ENCODE data around the gene HS3ST3B1. TPM values are rescaled to one million over a fixed set of nuclear protein-coding genes. Genes with fewer than 3 reads are reported as not detected.

Gene HS3ST3B1
- total and polyA plus RNA-seq, 2 experiments from 2014 or later, result 8.1 to 17.7 TPM

DNA sequence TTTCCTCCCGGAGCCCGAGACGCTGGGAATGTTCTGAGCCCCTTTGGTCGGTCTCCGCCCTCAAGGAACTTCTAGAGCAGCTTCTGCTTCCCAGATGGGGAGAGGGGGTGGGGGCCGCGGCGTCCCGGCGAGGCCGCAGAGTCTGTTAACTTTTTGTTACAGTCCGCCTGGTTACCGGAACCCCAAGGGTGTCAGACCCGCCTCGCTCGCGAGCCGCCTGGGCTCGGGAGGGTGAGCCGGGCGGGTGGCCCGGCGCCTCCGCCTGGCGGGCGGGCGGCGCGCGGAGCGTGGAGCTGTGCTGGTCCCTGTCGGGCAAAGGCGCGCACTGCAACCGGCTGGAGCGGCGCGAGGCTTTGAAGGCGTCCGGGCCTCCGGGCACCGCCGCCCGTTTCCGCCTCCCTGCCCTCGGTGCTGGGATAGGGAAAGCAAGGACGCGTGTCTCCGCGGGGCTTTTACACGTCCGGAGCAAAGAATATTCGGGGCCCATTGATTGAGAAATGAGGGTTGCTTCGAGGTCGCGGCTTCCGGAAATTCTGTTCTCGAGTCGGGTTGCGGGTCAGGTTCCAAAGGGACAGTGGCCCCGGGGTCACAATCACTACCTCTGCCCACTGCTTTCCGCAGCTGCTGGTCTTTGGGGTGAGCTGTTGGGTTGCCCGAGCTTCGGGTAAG, 1.7 kb downstream of the HS3ST3B1 start:
- peaks cover 67% of the 10 kb centered on the region for H3K27me3 Mint-ChIP-seq (ENCODE audit: insufficient read depth, low read depth, poor library complexity)
- Histone ChIP-seq H3K79me2 (replicated peaks; ENCODE audit: insufficient read depth) (peaks cover 56% of the 10 kb centered on the region), H3K27ac (ENCODE audit: low read depth) (no peak overlapping the region)

DNA sequence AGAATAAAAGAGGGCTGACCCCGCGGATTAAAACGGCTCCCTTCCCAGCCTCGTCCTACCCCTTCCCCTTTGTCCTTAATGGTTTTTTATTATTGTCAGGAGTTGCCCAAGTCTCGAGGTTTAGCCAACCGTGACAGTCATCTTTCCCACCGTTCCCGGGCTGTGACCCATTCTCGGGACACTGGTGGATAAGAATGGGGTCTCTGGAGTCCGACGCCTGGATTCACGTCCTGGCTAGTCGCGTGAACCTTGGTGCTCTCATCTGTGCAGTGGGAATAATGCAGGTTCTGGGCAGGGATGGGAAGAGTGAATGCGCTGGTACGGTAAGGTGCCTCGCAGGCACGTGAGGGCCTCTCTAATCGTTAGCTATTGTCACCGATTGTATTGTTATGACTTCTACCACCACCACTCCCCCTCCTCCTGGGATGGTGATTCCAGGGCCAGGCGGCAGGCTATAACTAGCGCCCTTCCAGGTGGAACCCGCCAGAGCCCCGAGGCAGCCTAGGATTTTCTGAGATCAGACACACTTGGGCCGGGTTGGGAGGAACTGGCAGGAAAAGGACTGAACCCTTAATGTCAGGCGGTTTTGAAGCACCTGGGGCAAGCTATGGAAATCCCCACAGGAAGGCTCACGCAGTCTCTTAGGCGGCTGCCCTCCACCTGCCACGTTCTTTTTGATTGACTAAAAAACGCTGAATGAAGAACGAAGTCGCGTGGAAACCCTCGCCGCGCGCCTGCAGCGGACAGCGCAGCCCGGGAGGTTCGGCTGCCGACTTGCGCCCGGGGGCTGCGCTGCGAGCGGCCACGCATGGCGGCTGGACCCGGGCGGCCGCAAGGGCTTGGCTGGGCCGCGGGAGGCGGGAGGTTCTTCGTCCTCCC, 2.7 kb downstream of the HS3ST3B1 start:
- Histone ChIP-seq H3K27me3 (ENCODE audit: insufficient read depth) (peaks cover 73% of the 10 kb centered on the region), H3K36me3 (ENCODE audit: insufficient read depth) (no peaks in the 10 kb centered on the region), H3K79me2 (replicated peaks; ENCODE audit: insufficient read depth) (peaks cover 66% of the 10 kb centered on the region), H3K27ac (ENCODE audit: low read depth) (no peak overlapping the region), H3K9me2 (ENCODE audit: insufficient read depth) (no peaks in the 10 kb centered on the region), H3F3A (replicated peaks; ENCODE audit: low read depth) (peaks cover 7% of the 10 kb centered on the region), H3K4me3 (peak overlapping the region; percentile 81), H3K4me2 (peak overlapping the region; percentile 92), H3K4me1 (ENCODE audit: insufficient read depth) (peaks cover 66% of the 10 kb centered on the region), H2AFZ (no peak overlapping the region), H4K20me1 (replicated peaks; ENCODE audit: insufficient read depth) (peaks cover 16% of the 10 kb centered on the region; the same call in 1 of the 2 replicates)
- Mint-ChIP-seq H3K9me3 (peaks cover 4% of the 10 kb centered on the region; the same call in 1 of the 3 replicates), H3K36me3 (ENCODE audit: low read depth) (no peaks in the 10 kb centered on the region), H3K27me3 (ENCODE audit: insufficient read depth, low read depth, poor library complexity) (peaks cover 57% of the 10 kb centered on the region), H3K4me3 (peak overlapping the region; percentile 84), H3K27ac (no peak overlapping the region), H3K4me1 (peaks cover 63% of the 10 kb centered on the region)
- ATAC-seq (peak; percentile 1; the same call in 2 of the 3 replicates), DNase-seq (ENCODE audit: low spot score) (peak; percentile 76)
- TF ChIP-seq JUNB (IDR thresholded peaks at IDR 0.05; ENCODE audit: unreplicated experiment) (no peak), ZNF331 (CRISPR knock-in tag; IDR thresholded peaks at IDR 0.05; ENCODE audit: low read depth) (no peak), CREB1 (CRISPR knock-in tag; IDR thresholded peaks at IDR 0.05; ENCODE audit: low read depth) (no peak), EZH2phosphoT487 (IDR thresholded peaks at IDR 0.05; ENCODE audit: unreplicated experiment) (no peak), POLR2AphosphoS5 (IDR thresholded peaks at IDR 0.05; ENCODE audit: low read depth) (no peak), NANOG (IDR thresholded peaks at IDR 0.05; ENCODE audit: borderline replicate concordance) (no peak)
- TF ChIP-seq, protein P1, sequence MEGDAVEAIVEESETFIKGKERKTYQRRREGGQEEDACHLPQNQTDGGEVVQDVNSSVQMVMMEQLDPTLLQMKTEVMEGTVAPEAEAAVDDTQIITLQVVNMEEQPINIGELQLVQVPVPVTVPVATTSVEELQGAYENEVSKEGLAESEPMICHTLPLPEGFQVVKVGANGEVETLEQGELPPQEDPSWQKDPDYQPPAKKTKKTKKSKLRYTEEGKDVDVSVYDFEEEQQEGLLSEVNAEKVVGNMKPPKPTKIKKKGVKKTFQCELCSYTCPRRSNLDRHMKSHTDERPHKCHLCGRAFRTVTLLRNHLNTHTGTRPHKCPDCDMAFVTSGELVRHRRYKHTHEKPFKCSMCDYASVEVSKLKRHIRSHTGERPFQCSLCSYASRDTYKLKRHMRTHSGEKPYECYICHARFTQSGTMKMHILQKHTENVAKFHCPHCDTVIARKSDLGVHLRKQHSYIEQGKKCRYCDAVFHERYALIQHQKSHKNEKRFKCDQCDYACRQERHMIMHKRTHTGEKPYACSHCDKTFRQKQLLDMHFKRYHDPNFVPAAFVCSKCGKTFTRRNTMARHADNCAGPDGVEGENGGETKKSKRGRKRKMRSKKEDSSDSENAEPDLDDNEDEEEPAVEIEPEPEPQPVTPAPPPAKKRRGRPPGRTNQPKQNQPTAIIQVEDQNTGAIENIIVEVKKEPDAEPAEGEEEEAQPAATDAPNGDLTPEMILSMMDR (conservative IDR thresholded peaks at IDR 0.05; ENCODE audit: low read depth in 2 of 2), result no peak
- TF ChIP-seq, protein P2, sequence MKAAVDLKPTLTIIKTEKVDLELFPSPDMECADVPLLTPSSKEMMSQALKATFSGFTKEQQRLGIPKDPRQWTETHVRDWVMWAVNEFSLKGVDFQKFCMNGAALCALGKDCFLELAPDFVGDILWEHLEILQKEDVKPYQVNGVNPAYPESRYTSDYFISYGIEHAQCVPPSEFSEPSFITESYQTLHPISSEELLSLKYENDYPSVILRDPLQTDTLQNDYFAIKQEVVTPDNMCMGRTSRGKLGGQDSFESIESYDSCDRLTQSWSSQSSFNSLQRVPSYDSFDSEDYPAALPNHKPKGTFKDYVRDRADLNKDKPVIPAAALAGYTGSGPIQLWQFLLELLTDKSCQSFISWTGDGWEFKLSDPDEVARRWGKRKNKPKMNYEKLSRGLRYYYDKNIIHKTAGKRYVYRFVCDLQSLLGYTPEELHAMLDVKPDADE (IDR thresholded peaks at IDR 0.05), result no peak

More for the DNA sequence above, 1.7 kb downstream of the HS3ST3B1 start:
- Mint-ChIP-seq H3K36me3 (ENCODE audit: low read depth) (no peaks in the 10 kb centered on the region), H3K27ac (no peak overlapping the region), H3K4me3 (peak overlapping the region; percentile 87), H3K9me3 (peaks cover 4% of the 10 kb centered on the region; the same call in 1 of the 3 replicates), H3K4me1 (peaks cover 59% of the 10 kb centered on the region)
- ATAC-seq, result peak; percentile 15
- peak overlapping the region; percentile 92 for H3K4me2 ChIP-seq
- peaks cover 62% of the 10 kb centered on the region for H3K4me1 ChIP-seq (ENCODE audit: insufficient read depth)
- TF ChIP-seq JUNB (IDR thresholded peaks at IDR 0.05; ENCODE audit: unreplicated experiment), result no peak
- TF ChIP-seq, protein P1 (conservative IDR thresholded peaks at IDR 0.05; ENCODE audit: low read depth in 2 of 2), result peak; percentile 52 to 56
- no peak for TF ChIP-seq ZNF331 (CRISPR knock-in tag; IDR thresholded peaks at IDR 0.05; ENCODE audit: low read depth)
- peak overlapping the region; percentile 81 for H3K4me3 ChIP-seq
- H2AFZ ChIP-seq, result 0 out of 2 replicates have a peak overlapping the region, but pooled peaks have one; percentile 35
- peaks cover 16% of the 10 kb centered on the region; the same call in 1 of the 2 replicates for H4K20me1 ChIP-seq (replicated peaks; ENCODE audit: insufficient read depth)
- H3K27me3 ChIP-seq (ENCODE audit: insufficient read depth), result peaks cover 83% of the 10 kb centered on the region
- DNase-seq (ENCODE audit: low spot score), result peak; percentile 89
- H3K9me2 ChIP-seq (ENCODE audit: insufficient read depth), result no peaks in the 10 kb centered on the region
- H3F3A ChIP-seq (replicated peaks; ENCODE audit: low read depth), result peaks cover 10% of the 10 kb centered on the region
- no peaks in the 10 kb centered on the region for H3K36me3 ChIP-seq (ENCODE audit: insufficient read depth)
